PFSK-1 (cell line): ENCODE measurements around the gene STK16.

ENCODE experiments used
- FOXP2 ChIP-seq: optimal IDR thresholded peaks from 2 replicates; pipeline ENCODE3; 2011; ENCODE audit warnings: borderline replicate concordance, control low read depth, inconsistent platforms; ENCODE audit not compliant: insufficient read depth; ENCODE audit errors: extremely low read length, extremely low read depth
- POLR2AphosphoS5 ChIP-seq: IDR thresholded peaks from 2 replicates; pipeline ENCODE4 v1.6.1; 2012; ENCODE audit warnings: low read depth, mild to moderate bottlenecking, control low read depth, low read length, moderate library complexity
- TAF1 ChIP-seq: IDR thresholded peaks from 2 replicates; pipeline ENCODE4 v1.6.1; 2012; ENCODE audit warnings: low read length, control low read depth, borderline replicate concordance; ENCODE audit not compliant: insufficient read depth
- TF ChIP-seq, protein P1 (sequence below), 2 experiments: IDR thresholded peaks; 2 replicates each; pipeline versions ENCODE4 v1.6.1 to v1.8.0; 2011 to 2012; ENCODE audit warnings: low read depth in 2 of 2, low read length in 2 of 2, control low read depth in 1 of 2, inconsistent platforms in 1 of 2, mild to moderate bottlenecking in 1 of 2, moderate library complexity in 1 of 2; ENCODE audit not compliant: insufficient read depth in 1 of 2

DNA sequence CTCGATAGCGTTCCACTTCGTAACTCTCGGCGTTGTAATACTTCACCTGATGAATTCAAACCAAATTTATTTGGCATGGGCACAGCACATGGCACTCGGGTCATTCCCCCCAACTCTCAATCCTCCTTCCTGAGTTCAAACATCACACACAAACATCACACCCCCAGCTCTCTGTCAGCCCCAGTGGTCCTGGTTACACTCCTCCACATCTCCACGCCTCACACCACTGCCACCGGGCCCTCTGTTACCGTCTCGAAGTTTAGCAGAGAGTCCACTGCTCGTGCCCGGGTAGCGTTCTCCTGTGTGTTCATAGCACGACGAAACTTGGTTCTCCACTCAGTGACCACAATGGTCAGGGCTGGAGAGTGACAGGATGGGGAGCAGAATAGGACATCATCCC, 31.1 kb upstream of the STK16 start:
- no peak for TF ChIP-seq POLR2AphosphoS5
- no peak for TF ChIP-seq FOXP2
- no peak for TF ChIP-seq TAF1
- TF ChIP-seq, protein P1, sequence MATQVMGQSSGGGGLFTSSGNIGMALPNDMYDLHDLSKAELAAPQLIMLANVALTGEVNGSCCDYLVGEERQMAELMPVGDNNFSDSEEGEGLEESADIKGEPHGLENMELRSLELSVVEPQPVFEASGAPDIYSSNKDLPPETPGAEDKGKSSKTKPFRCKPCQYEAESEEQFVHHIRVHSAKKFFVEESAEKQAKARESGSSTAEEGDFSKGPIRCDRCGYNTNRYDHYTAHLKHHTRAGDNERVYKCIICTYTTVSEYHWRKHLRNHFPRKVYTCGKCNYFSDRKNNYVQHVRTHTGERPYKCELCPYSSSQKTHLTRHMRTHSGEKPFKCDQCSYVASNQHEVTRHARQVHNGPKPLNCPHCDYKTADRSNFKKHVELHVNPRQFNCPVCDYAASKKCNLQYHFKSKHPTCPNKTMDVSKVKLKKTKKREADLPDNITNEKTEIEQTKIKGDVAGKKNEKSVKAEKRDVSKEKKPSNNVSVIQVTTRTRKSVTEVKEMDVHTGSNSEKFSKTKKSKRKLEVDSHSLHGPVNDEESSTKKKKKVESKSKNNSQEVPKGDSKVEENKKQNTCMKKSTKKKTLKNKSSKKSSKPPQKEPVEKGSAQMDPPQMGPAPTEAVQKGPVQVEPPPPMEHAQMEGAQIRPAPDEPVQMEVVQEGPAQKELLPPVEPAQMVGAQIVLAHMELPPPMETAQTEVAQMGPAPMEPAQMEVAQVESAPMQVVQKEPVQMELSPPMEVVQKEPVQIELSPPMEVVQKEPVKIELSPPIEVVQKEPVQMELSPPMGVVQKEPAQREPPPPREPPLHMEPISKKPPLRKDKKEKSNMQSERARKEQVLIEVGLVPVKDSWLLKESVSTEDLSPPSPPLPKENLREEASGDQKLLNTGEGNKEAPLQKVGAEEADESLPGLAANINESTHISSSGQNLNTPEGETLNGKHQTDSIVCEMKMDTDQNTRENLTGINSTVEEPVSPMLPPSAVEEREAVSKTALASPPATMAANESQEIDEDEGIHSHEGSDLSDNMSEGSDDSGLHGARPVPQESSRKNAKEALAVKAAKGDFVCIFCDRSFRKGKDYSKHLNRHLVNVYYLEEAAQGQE (IDR thresholded peaks at IDR 0.05; ENCODE audit: insufficient read depth in 1 of 2, low read depth in 2 of 2, low read length in 2 of 2): no peak
